ENCODE measurements around the gene RUNX1.

RUNX1 gene

DNA sequence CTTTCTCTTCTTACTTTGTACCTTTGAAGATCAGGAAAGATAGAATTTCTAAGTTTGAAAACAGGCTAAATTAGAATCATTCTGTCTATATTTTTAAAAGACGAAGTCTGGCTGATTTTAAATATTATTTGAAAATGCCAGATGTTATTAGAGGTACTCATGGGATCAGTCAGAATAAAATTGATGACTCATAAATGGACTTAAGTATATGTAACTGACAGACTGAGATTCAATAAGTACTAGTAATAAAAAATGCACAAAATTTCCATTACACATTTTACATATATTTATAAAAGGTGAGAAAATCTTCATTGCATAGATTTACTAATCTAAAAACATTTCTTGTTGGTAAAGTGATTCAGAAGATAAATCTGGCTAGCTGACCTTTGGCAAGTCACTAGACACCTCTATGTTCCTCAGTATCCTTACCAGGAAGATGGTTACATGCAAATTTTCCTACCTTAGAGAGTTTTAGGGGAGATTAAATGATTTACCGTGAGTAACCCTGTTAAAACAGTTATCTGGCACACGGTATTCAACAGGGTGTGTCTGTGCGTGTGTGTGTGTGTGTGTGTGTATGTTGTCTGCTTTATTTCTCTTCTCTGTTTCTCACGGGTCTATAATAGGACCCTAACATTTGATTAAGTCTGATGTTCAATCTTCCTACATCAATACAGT is 189.0 kb downstream of the RUNX1 start:
- Mint-ChIP-seq H3K4me1 (peaks cover 35% of the 10 kb centered on the region), H3K27ac (no peak overlapping the region), H3K27me3 (no peaks in the 10 kb centered on the region), H3K36me3 (peaks cover 76% of the 10 kb centered on the region), H3K9me3 (no peaks in the 10 kb centered on the region), H3K4me3 (no peak overlapping the region)
- DNase-seq = no peak
- CTCF ChIA-PET = no interaction called here

DNA sequence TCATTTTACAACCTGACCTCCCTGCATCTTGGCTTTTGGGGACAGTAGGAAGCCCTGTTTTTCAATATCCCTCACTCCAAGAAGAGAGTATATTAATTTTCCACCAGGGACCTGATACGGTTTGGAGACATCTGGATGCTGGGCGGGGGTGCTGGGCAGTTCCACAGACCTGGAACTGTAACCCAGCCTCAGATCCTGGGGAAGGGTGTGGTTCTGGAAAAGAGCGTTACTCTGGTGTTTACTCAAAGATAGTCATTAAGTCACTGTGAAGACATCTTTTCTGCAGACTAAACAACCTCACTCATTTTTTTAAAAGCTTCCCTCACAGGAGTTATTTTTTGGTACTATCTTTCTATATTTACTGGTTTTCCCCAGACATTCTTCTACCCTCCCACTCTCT is 190.5 kb downstream of the RUNX1 start:
- Mint-ChIP-seq H3K36me3 (peaks cover 69% of the 10 kb centered on the region), H3K4me3 (no peak overlapping the region), H3K27me3 (no peaks in the 10 kb centered on the region), H3K4me1 (peaks cover 29% of the 10 kb centered on the region), H3K9me3 (no peaks in the 10 kb centered on the region), H3K27ac (no peak overlapping the region)
- no peak for DNase-seq
- CTCF ChIA-PET = no interaction called here

DNA sequence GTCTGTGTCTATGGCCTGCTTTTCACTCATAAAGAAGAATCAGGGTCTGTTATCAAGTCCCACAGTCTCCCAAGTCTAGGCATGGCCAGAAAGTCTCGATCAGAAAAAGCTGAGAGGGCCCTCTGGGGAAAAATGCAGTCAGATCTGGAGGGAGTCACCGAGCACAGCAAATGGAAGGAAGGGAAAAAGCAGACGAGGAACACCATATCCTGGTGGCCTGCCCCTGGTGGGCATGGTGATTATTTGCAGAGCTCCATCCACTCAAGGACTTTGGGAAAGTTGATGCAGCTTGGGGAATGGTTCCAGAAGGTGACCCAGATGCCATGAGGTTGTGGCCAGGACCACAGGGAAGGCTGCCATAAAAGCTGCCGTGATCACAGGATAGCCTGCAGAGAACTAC is 191.2 kb downstream of the RUNX1 start:
- Mint-ChIP-seq H3K27ac (no peak overlapping the region), H3K27me3 (no peaks in the 10 kb centered on the region), H3K9me3 (no peaks in the 10 kb centered on the region), H3K4me3 (no peak overlapping the region), H3K4me1 (peaks cover 34% of the 10 kb centered on the region), H3K36me3 (peaks cover 68% of the 10 kb centered on the region)
- CTCF ChIA-PET = interaction anchor here (1.4 kb wide), 1 partner anchor 112 kb away, joined by 4 read pairs; no protein-coding TSS in a partner anchor
- DNase-seq = no peak

DNA sequence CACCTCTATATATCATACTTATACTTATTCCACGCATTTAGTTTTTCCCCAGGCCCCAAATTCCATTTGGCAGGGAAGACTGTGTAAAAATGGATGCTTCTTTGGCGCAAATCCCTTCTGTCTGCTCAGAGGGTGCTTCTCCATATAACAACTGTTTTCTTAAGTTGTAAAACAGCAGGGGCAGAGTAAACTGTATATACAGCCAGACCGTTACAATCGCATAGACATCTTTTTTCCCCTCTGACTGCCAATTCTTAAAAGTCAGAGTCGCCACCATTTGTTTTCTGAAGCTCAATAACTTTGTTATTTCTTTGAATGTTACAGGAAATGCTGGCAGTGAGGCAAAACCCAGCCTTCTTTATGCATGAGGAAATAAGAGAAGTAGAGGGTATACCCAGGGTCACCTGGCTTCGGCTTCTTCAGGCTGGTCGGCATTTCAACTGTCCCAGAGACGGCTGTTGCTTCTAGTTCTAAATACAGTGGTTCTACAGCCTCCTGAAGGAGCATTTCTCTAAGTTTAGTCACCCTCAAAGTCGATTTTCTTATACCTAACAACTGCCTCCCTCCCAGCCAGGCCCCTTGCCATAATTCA is 191.9 kb downstream of the RUNX1 start:
- CTCF ChIA-PET = interaction anchor here (1.4 kb wide), 1 partner anchor 112 kb away, joined by 4 read pairs; no protein-coding TSS in a partner anchor
- DNase-seq = no peak
- Mint-ChIP-seq H3K27me3 (no peaks in the 10 kb centered on the region), H3K27ac (peak overlapping the region; percentile 29), H3K36me3 (peaks cover 68% of the 10 kb centered on the region), H3K4me1 (peaks cover 40% of the 10 kb centered on the region), H3K9me3 (no peaks in the 10 kb centered on the region), H3K4me3 (no peak overlapping the region)

DNA sequence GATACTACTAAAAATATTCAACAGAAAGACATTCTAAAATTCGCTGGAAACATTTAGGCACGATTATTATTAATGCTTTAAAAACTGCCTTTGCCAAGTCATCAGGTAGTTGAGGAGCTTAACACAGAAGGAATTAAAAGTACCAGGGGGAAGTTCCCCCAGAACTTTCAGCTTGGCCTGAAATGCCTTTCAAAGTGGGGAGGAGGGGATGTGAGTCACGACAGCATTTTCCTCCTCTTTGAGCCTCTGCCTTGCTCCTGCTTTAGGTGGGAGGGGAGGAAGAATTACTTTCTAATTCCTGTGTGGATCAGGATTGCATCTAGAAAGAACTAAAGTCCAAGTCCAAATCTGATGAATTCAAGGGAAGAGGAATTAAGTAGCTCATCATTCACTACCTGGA is 196.7 kb downstream of the RUNX1 start:
- Mint-ChIP-seq H3K9me3 (no peaks in the 10 kb centered on the region), H3K4me1 (peaks cover 38% of the 10 kb centered on the region), H3K36me3 (peaks cover 51% of the 10 kb centered on the region), H3K27me3 (no peaks in the 10 kb centered on the region), H3K4me3 (no peak overlapping the region), H3K27ac (no peak overlapping the region)
- no peak for DNase-seq
- CTCF ChIA-PET = interaction anchor here (1.0 to 1.2 kb wide), 2 partner anchors 11 to 45 kb away, joined by 3 to 4 read pairs; no protein-coding TSS in a partner anchor

DNA sequence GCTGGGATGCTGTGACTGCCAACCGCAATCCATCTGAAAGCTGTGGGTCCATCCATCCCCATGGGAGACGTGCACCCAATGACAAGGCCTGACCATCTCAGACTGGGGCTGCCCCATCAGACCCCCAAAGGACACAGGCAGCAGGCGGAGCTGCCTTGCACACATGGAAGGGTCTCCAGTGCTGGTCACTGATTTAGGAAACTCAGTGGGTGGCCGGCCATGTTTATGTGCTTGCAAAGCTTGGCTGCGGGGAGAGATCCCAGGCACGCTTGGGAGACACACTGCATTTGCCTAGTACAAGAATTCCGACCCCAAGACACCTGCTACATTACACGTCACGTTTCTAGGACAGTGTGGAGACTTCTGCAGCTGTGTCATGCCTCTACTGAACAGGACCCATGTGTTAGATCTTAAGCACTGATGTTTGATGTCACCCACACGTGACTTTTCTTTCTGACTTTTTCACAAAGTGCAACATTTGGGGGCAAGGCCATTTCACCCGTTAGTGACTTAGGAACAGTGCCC is 198.9 kb downstream of the RUNX1 start:
- Mint-ChIP-seq H3K4me3 (no peak overlapping the region), H3K4me1 (peaks cover 46% of the 10 kb centered on the region), H3K9me3 (no peaks in the 10 kb centered on the region), H3K27ac (no peak overlapping the region), H3K27me3 (no peaks in the 10 kb centered on the region), H3K36me3 (peaks cover 47% of the 10 kb centered on the region)
- CTCF ChIA-PET = no interaction called here
- no peak for DNase-seq

DNA sequence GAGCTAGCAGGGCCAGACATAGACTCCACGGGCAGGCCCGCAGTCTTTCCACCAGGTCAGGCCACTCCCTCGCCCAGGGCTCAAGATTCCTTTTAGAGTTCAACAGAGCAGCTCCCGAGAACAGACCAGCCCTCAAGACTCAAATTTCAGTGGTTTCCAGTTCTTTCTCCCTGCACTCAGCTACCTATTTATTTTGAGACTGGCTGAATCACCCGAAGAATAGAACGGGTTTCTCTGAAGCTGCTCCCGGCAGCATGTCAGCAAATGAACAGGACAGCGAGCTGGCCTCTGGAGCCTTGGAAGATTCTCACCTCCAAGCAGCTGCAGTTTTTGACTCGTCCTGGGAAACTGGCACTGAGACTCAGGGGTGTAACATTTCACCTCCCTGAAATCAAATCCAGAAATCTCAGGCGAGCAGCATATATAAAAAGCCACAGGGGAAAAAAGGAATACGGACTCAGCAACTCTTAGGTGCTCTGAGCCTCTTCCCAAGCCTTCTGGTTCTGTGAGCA is 202.4 kb downstream of the RUNX1 start:
- CTCF ChIA-PET = no interaction called here
- DNase-seq = no peak
- Mint-ChIP-seq H3K27ac (no peak overlapping the region), H3K4me1 (peaks cover 42% of the 10 kb centered on the region), H3K4me3 (no peak overlapping the region), H3K9me3 (no peaks in the 10 kb centered on the region), H3K27me3 (no peaks in the 10 kb centered on the region), H3K36me3 (peaks cover 36% of the 10 kb centered on the region)

DNA sequence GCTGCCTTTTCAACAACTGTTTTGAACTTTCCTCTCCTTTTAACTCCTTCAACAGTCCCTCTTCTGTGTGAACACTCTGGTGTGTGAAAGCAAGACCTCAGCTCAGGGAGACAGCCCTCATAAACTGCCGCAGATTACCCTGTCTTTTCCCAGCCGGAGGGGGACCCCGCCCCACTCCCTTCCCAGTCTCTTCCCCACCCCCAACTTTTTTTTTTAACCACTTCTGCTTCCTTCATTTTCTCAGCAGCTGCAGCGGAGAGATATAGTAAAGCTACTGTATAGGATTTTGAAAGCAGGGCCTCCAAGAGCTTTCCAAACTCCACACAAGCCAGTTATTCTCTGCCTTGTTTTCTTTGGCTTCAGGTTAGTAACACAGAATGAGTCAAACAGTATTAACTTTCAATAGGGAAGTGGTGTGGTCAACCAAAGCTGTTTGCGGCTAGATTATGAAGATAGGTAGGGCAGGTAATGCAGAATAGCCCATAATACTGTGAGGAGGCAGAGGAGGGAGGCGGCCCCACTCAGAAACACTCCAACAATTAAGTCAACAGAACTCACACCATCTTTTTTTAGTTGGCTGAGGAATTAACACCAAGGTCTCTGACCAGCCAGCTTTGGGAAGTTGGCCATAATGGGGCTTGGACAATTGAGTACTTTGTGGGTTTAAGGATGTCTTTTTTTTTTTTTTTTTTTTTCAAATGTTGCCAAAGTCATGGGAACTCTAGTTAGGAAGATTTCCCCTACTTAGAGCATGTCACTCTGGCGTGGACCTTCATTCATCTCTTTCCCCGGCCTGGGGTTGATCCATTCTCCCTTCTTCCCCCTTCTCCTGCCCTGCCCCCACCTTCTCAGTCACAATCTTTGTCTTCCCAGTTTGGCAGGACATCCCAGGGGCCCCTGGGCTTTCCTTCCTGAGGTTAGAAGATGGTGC is 203.3 kb downstream of the RUNX1 start:
- peak; percentile 61 for DNase-seq
- H3K4me1 Mint-ChIP-seq = peaks cover 41% of the 10 kb centered on the region
- CTCF ChIA-PET = interaction anchor here (0.7 to 1.2 kb wide), 2 partner anchors 12 to 44 kb away, joined by 3 read pairs; no protein-coding TSS in a partner anchor
- H3K9me3 Mint-ChIP-seq = no peaks in the 10 kb centered on the region
- no peaks in the 10 kb centered on the region for H3K27me3 Mint-ChIP-seq
- H3K4me3 Mint-ChIP-seq = no peak overlapping the region
- peak overlapping the region; percentile 73 for H3K27ac Mint-ChIP-seq
- peaks cover 30% of the 10 kb centered on the region for H3K36me3 Mint-ChIP-seq

DNA sequence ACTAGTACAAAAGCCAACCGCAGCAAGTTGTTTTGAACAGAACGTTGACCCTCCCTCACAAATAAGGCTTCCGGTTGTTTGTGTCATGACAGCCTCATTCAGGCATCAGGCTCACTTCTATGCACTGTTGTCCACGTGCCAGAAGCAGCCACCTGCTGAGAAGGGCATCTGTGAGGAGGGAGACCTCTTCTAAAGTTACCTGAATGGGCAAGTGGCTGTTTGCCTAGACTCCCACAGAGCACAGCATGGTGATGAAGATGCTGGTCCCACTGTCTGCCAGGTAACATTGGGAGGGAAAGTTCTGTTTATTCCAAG is 204.2 kb downstream of the RUNX1 start:
- DNase-seq = no peak
- no peaks in the 10 kb centered on the region for H3K9me3 Mint-ChIP-seq
- CTCF ChIA-PET = interaction anchor here (1.2 kb wide), 1 partner anchor 45 kb away, joined by 3 read pairs; no protein-coding TSS in a partner anchor
- no peak overlapping the region for H3K4me3 Mint-ChIP-seq
- no peaks in the 10 kb centered on the region for H3K27me3 Mint-ChIP-seq
- no peak overlapping the region for H3K27ac Mint-ChIP-seq
- H3K36me3 Mint-ChIP-seq = peaks cover 33% of the 10 kb centered on the region
- peaks cover 41% of the 10 kb centered on the region for H3K4me1 Mint-ChIP-seq

DNA sequence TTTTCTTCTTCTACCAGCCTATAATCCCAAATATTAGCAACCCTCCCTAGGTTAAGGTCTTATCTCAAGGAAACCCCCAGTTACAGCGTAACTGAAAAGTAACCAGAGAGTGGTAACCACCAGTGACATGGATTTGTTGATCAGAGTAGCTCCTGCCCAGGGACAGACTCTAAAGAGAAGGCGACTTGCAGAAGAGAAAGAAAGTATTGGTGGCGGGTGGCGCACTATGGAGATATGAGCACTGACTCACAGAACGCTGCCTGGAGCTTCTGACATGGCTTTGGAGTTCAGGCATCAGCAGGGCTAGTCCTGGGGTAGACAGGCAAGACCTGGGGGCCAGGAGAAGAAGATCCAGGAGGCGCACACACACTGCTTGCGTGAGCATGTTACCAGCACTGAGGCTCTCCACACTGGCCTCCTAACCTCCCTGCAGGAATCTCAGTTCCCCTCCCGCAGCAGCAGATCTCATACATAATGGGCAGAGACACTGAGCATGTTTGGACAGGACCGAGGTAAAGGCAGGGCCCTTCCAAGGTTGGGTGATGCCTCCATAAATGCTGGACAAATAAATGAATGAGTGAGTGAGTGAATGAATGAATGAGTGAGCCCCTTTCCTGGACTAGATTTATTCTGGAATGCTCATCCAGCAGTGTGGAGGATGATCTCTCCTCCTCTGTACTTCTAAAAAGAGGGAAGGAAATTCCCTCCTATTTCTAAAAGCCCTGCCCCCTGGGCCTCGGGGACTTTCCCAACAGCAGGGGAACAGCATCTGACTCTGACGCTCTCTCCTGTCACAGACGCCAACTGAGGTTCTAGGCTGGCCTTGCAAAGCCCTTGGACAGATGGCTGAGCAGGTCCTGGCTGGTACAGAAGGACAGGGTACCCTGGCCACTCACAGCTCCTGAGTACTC is 204.8 kb downstream of the RUNX1 start:
- Mint-ChIP-seq H3K36me3 (peaks cover 33% of the 10 kb centered on the region), H3K4me1 (peaks cover 46% of the 10 kb centered on the region), H3K9me3 (no peaks in the 10 kb centered on the region), H3K4me3 (no peak overlapping the region), H3K27me3 (no peaks in the 10 kb centered on the region), H3K27ac (no peak overlapping the region)
- DNase-seq = no peak
- CTCF ChIA-PET = interaction anchor here (1.2 kb wide), 1 partner anchor 46 kb away, joined by 3 read pairs; no protein-coding TSS in a partner anchor

DNA sequence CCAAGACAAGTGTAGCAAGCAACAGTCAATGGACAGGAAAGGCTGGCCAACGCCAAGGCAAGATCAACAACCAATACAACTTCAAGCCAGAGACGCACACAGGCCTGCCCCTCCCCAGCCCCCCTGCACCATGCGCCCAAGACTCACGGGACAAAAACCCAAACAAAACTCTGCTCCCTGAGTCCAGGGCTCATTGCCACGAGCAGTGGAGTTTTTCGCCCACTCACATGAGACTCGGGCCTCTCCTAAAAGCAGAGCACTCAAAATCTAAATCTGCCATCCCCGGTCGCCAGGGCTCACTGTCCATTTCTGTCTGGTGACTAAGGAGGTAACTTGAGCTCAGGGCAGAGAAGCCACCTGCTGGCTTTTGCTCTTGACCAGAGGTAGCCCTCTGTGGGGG is 205.5 kb downstream of the RUNX1 start:
- no peak for DNase-seq
- Mint-ChIP-seq H3K27ac (no peak overlapping the region), H3K27me3 (no peaks in the 10 kb centered on the region), H3K9me3 (no peaks in the 10 kb centered on the region), H3K4me3 (no peak overlapping the region), H3K36me3 (peaks cover 38% of the 10 kb centered on the region), H3K4me1 (peaks cover 48% of the 10 kb centered on the region)
- CTCF ChIA-PET = no interaction called here

DNA sequence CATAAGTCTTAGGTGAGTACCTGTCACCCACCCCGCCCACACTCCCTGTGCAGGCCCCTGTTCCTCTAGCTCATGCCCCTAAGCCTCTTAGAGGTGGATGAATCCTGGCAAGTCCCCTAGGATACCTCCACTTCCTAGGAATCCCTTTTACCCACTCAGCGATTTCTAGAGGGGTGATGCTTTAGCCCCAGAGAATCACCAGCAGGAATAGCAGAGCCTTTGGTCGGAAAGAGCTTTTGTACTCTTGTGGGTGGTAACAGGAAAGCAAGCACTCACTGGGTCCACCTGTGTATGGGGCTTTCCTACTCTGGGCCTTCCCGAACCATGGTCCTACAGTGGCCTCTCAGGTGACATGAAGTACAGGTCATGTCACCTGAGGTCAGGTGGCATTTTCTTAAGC is 207.9 kb downstream of the RUNX1 start:
- H3K4me3 Mint-ChIP-seq = no peak overlapping the region
- H3K4me1 Mint-ChIP-seq = peaks cover 45% of the 10 kb centered on the region
- DNase-seq = no peak
- no peak overlapping the region for H3K27ac Mint-ChIP-seq
- CTCF ChIA-PET = no interaction called here
- peaks cover 42% of the 10 kb centered on the region for H3K36me3 Mint-ChIP-seq
- H3K9me3 Mint-ChIP-seq = no peaks in the 10 kb centered on the region
- no peaks in the 10 kb centered on the region for H3K27me3 Mint-ChIP-seq

DNA sequence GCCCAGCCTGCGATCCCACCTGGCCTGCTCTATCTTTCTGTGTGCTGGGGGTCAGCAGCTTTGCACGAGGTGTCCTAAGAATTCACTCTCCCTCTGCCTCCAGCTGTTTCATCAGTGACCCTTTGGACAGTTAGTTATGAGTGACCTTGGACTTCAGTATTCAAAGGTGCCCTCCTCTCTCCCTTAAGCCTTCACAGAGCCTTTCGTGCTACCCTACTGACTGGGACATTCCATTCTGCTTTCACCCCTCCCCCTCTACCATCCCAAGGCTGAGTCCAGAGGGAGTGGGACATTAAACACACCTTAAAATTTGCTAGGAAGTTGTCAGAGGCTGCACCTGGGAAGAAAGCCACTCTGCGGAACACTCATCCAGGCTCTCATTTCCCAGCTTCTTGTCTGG is 208.4 kb downstream of the RUNX1 start:
- H3K27me3 Mint-ChIP-seq = no peaks in the 10 kb centered on the region
- H3K36me3 Mint-ChIP-seq = peaks cover 42% of the 10 kb centered on the region
- CTCF ChIA-PET = no interaction called here
- no peak overlapping the region for H3K27ac Mint-ChIP-seq
- no peaks in the 10 kb centered on the region for H3K9me3 Mint-ChIP-seq
- peaks cover 44% of the 10 kb centered on the region for H3K4me1 Mint-ChIP-seq
- no peak for DNase-seq
- H3K4me3 Mint-ChIP-seq = no peak overlapping the region

Measured in activated naive CD4-positive, alpha-beta T cell treated with anti-CD3 and anti-CD28 coated beads, Interleukin-2, amount 10 ng/mL, durations not matched to agents 7 days and 5 days (primary cell).